Endothelial cell of umbilical vein (primary cell): Measurements from ENCODE around the gene ANO4. TPM values are rescaled to one million over a fixed set of nuclear protein-coding genes. Genes with fewer than 3 reads are reported as not detected.
A peak's percentile ranks its signal among the peaks of the same experiment; 100 is the strongest.

Source experiments
- BruUV-seq: library from RNA; stranded (reverse); fragments of 400-500 nt; replicated peaks from 2 replicates; lab custom pipeline; 2021; lab: Mats Ljungman, UMichigan
- CTCF ChIA-PET: fragments of 300-600, 350-600 bp; sonication (Branson Sonifier 250); formaldehyde crosslinking; loops from one replicate; lab custom pipeline; 2021; ENCODE audit warnings: antibody characterized with exemption, inconsistent platforms; lab: Charles Lee
- POLR2A ChIA-PET: fragments of 300-600, 350-600 bp; sonication (Branson Sonifier 250); formaldehyde crosslinking; loops from one replicate; lab custom pipeline; 2021; ENCODE audit warnings: antibody characterized with exemption, inconsistent platforms; lab: Charles Lee
- DNase-seq: peaks from one replicate; pipeline ENCODE4 v3.0.0-alpha.2; 2011; ENCODE audit warnings: low read depth, low spot score
- FAIRE-seq: peaks from 2 replicates; lab custom pipeline; 2011; peaks lifted over from hg19 to GRCh38; lab: Jason Lieb, UNC
- H2AFZ ChIP-seq: 2 replicates; pipeline ENCODE4 v1.6.0; 2012; ENCODE audit warnings: low read depth, low read length, control low read depth, inconsistent platforms
- H3K27ac ChIP-seq: 2 replicates; pipeline ENCODE4 v1.5.1; 2011; ENCODE audit warnings: low read depth, mild to moderate bottlenecking, control low read depth, low read length, moderate library complexity; ENCODE audit not compliant: insufficient read depth
- H3K27me3 ChIP-seq, 2 experiments: 2 replicates each; pipeline versions ENCODE4 v1.6.0 to v1.6.1; 2011; ENCODE audit warnings: low read length in 2 of 2, mixed read lengths in 1 of 2; ENCODE audit not compliant: control insufficient read depth in 2 of 2, insufficient read depth in 2 of 2
- H3K36me3 ChIP-seq, 2 experiments: 2 replicates in 1 of 2; 3 replicates in 1 of 2; pipeline ENCODE4 v1.5.1; 2011; ENCODE audit warnings: low read length in 2 of 2, mild to moderate bottlenecking in 1 of 2, moderate library complexity in 1 of 2; ENCODE audit not compliant: control insufficient read depth in 2 of 2, insufficient read depth in 2 of 2; ENCODE audit errors: extremely low read depth in 1 of 2
- H3K4me1 ChIP-seq: 3 replicates; pipeline ENCODE4 v1.5.1; 2011; ENCODE audit warnings: mild to moderate bottlenecking, low read length; ENCODE audit not compliant: control insufficient read depth, insufficient read depth; ENCODE audit errors: extremely low read depth
- H3K4me2 ChIP-seq: 2 replicates; pipeline ENCODE4 v1.6.1; 2011; ENCODE audit warnings: low read length, control low read depth, mixed read lengths; ENCODE audit not compliant: insufficient read depth
- H3K4me3 ChIP-seq, 3 experiments: fragments of 200-600 bp in 1 of 3; sonication (generic), shearing (Covaris generic) in 1 of 3; replicated peaks in 1 of 3; 2 replicates each; pipeline ENCODE4 v1.5.1; 2011 to 2016; ENCODE audit warnings: control low read depth in 3 of 3, low read length in 3 of 3, mild to moderate bottlenecking in 2 of 3, inconsistent platforms in 1 of 3, low read depth in 1 of 3, moderate library complexity in 1 of 3; ENCODE audit not compliant: insufficient read depth in 1 of 3
- H3K79me2 ChIP-seq: 2 replicates; pipeline ENCODE4 v1.6.0; 2012; ENCODE audit warnings: low read length, inconsistent platforms; ENCODE audit not compliant: control insufficient read depth, insufficient read depth
- H3K9ac ChIP-seq: replicated peaks from 2 replicates; pipeline ENCODE3; 2011; ENCODE audit warnings: low read length, control low read depth; ENCODE audit not compliant: insufficient read depth; ENCODE audit errors: extremely low read depth
- H3K9me1 ChIP-seq: replicated peaks from 3 replicates; pipeline ENCODE4 v1.6.0; 2011; ENCODE audit warnings: mild to moderate bottlenecking, low read length; ENCODE audit not compliant: control insufficient read depth, insufficient read depth; ENCODE audit errors: extremely low read depth
- H3K9me3 ChIP-seq: replicated peaks from 2 replicates; pipeline ENCODE4 v1.5.1; 2012; ENCODE audit warnings: low read length, inconsistent platforms; ENCODE audit not compliant: control insufficient read depth, insufficient read depth
- H4K20me1 ChIP-seq: replicated peaks from 2 replicates; pipeline ENCODE3; 2011; ENCODE audit warnings: mild to moderate bottlenecking, low read length; ENCODE audit not compliant: control insufficient read depth, insufficient read depth; ENCODE audit errors: extremely low read depth
- EZH2 ChIP-seq: IDR thresholded peaks from 2 replicates; pipeline ENCODE4 v1.6.1; 2012; ENCODE audit warnings: borderline replicate concordance, low read depth, mild to moderate bottlenecking, moderate library complexity, low read length, inconsistent platforms; ENCODE audit not compliant: severe bottlenecking
- FOS ChIP-seq: IDR thresholded peaks from 2 replicates; pipeline ENCODE4 v1.6.1; 2011; ENCODE audit warnings: mild to moderate bottlenecking, low read length, moderate library complexity, borderline replicate concordance; ENCODE audit not compliant: insufficient read depth
- GATA2 ChIP-seq: IDR thresholded peaks from 2 replicates; pipeline ENCODE4 v1.7.0; 2011; ENCODE audit warnings: low read depth, mild to moderate bottlenecking, moderate library complexity, mixed read lengths, low read length; ENCODE audit not compliant: insufficient read length, insufficient read depth
- JUN ChIP-seq: IDR thresholded peaks from 2 replicates; pipeline ENCODE4 v1.6.1; 2011; ENCODE audit warnings: borderline replicate concordance, low read depth; ENCODE audit not compliant: insufficient read length, insufficient read depth
- MAX ChIP-seq: IDR thresholded peaks from 2 replicates; pipeline ENCODE4 v1.6.1; 2011; ENCODE audit not compliant: insufficient read depth, insufficient read length
- MYC ChIP-seq: IDR thresholded peaks from one replicate; pipeline ENCODE4 v1.6.1; 2011; ENCODE audit warnings: mild to moderate bottlenecking, low read depth, low read length
- POLR2A ChIP-seq: IDR thresholded peaks from 2 replicates; pipeline ENCODE4 v1.6.1; 2012; ENCODE audit warnings: low read depth, mild to moderate bottlenecking, control low read depth, low read length
- POLR2AphosphoS5 ChIP-seq: IDR thresholded peaks from 2 replicates; pipeline ENCODE4 v1.6.1; 2012; ENCODE audit warnings: low read depth, mild to moderate bottlenecking, control low read depth, low read length, moderate library complexity; ENCODE audit not compliant: insufficient read depth
- dilution Hi-C: fragments of 300-500 bp; cut with MboI; formaldehyde crosslinking; loops from one replicate; pipeline ENCODE4 v1.15.0; 2019; ENCODE audit warnings: low sequenced_read_pairs; ENCODE audit not compliant: extremely low pct_ligation_motif_present
- intact Hi-C: fragments of 100-400 bp; cut with micrococcal nuclease; formaldehyde crosslinking; loops from one replicate; pipeline ENCODE4 v1.10.0; 2022
- polyA plus RNA-seq, 4 experiments: library from polyadenylated mRNA; depleted of rRNA in 3 of 4; stranded (reverse) in 3 of 4; unstranded in 1 of 4; fragments of >200 nt; gene quantifications; 2 replicates each; pipeline versions ENCODE4 v1.2.1 to v1.2.3, GENCODE V29; 2011 to 2012; ENCODE audit warnings: missing spikeins in 1 of 4
- total RNA-seq: library from RNA; stranded (reverse); gene quantifications from 2 replicates; pipeline ENCODE4 v1.2.3, GENCODE V29; 2021
- TF ChIP-seq, protein P1 (sequence below), 2 donors: IDR thresholded peaks; 1 replicate in 1 of 2; 2 replicates in 1 of 2; pipeline ENCODE4 v1.5.1; 2011; ENCODE audit warnings: low read length in 2 of 2, mild to moderate bottlenecking in 2 of 2, moderate library complexity in 2 of 2, control low read depth in 1 of 2, inconsistent platforms in 1 of 2, low read depth in 1 of 2; ENCODE audit not compliant: insufficient read depth in 1 of 2; ENCODE audit errors: extremely low read depth in 1 of 2

ANO4 gene
- total and polyA plus RNA-seq, 2 donors (not counting 3 experiments of a cell fraction or from before 2014, with no cell fraction given) = 0.25 TPM; not detected in 1

- no peak overlapping the region for H3K4me3 ChIP-seq
- ChIA-PET POLR2A (no interaction called here), CTCF (no interaction called here)
- no peaks in the 10 kb centered on the region for H3K79me2 ChIP-seq
- H3K4me1 ChIP-seq = no peaks in the 10 kb centered on the region
- BruUV-seq = no TSS peak
- no peak overlapping the region for H2AFZ ChIP-seq
- no peak for TF ChIP-seq EZH2
- no peak for TF ChIP-seq GATA2
- no peak for TF ChIP-seq MYC
- TF ChIP-seq POLR2AphosphoS5 = no peak
- TF ChIP-seq, protein P1, sequence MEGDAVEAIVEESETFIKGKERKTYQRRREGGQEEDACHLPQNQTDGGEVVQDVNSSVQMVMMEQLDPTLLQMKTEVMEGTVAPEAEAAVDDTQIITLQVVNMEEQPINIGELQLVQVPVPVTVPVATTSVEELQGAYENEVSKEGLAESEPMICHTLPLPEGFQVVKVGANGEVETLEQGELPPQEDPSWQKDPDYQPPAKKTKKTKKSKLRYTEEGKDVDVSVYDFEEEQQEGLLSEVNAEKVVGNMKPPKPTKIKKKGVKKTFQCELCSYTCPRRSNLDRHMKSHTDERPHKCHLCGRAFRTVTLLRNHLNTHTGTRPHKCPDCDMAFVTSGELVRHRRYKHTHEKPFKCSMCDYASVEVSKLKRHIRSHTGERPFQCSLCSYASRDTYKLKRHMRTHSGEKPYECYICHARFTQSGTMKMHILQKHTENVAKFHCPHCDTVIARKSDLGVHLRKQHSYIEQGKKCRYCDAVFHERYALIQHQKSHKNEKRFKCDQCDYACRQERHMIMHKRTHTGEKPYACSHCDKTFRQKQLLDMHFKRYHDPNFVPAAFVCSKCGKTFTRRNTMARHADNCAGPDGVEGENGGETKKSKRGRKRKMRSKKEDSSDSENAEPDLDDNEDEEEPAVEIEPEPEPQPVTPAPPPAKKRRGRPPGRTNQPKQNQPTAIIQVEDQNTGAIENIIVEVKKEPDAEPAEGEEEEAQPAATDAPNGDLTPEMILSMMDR (IDR thresholded peaks at IDR 0.05; ENCODE audit: extremely low read depth in 1 of 2, insufficient read depth in 1 of 2, low read depth in 1 of 2, low read length in 2 of 2) = no peak
- no peak for TF ChIP-seq MAX
- TF ChIP-seq FOS = no peak
- TF ChIP-seq JUN = no peak
- TF ChIP-seq POLR2A = no peak
- H3K9me3 ChIP-seq = no peaks in the 10 kb centered on the region
- H3K9me1 ChIP-seq = no peaks in the 10 kb centered on the region
- no peaks in the 10 kb centered on the region for H3K27me3 ChIP-seq
- no peak overlapping the region for H3K27ac ChIP-seq
- H3K4me2 ChIP-seq = no peak overlapping the region
- dilution Hi-C loops (no loop called here), intact Hi-C loops (no loop called here)
- H4K20me1 ChIP-seq = no peaks in the 10 kb centered on the region
- no peak overlapping the region for H3K9ac ChIP-seq
- no peaks in the 10 kb centered on the region for H3K36me3 ChIP-seq
- DNase-seq = peak; percentile 1
- FAIRE-seq = no peak
These were observed 104.7 kb downstream of the ANO4 start for GRCh38 chr12:100899301-100899700.
